Osteocyte (in vitro differentiated cells): ENCODE data around the gene SP3. TPM values are rescaled to one million over a fixed set of nuclear protein-coding genes. Genes with fewer than 3 reads are reported as not detected.

Experiments
- DNase-seq: peaks from one replicate; pipeline ENCODE4 v3.0.0; 2021; ENCODE audit warnings: mixed read lengths; ENCODE audit not compliant: unreplicated experiment; ENCODE audit errors: extremely low spot score
- H3K27ac Mint-ChIP-seq: one replicate; pipeline ENCODE4 v1.8.0; 2021; ENCODE audit warnings: mild to moderate bottlenecking, mixed read lengths; ENCODE audit not compliant: unreplicated experiment
- H3K27me3 Mint-ChIP-seq: one replicate; pipeline ENCODE4 v1.8.0; 2021; ENCODE audit warnings: mixed read lengths; ENCODE audit not compliant: unreplicated experiment
- H3K36me3 Mint-ChIP-seq: one replicate; pipeline ENCODE4 v1.8.0; 2021; ENCODE audit warnings: mixed read lengths; ENCODE audit not compliant: unreplicated experiment
- H3K4me1 Mint-ChIP-seq: one replicate; pipeline ENCODE4 v1.8.0; 2021; ENCODE audit warnings: mixed read lengths; ENCODE audit not compliant: unreplicated experiment
- H3K4me3 Mint-ChIP-seq: one replicate; pipeline ENCODE4 v1.8.0; 2021; ENCODE audit warnings: mild to moderate bottlenecking, moderate library complexity, mixed read lengths; ENCODE audit not compliant: unreplicated experiment
- H3K9me3 Mint-ChIP-seq: one replicate; pipeline ENCODE4 v1.8.0; 2021; ENCODE audit warnings: mixed read lengths; ENCODE audit not compliant: unreplicated experiment
- CTCF ChIP-seq: fragments of 200-600 bp; sonication (generic); IDR thresholded peaks from 2 replicates; pipeline ENCODE4 v1.5.0; 2021; ENCODE audit warnings: antibody characterized with exemption, mild to moderate bottlenecking, moderate library complexity
- long read RNA-seq: library from polyadenylated mRNA; unstranded; transcript quantifications from one replicate; pipeline ENCODE4 v2.0.0, GENCODE V29; 2021
- total RNA-seq: library from RNA; stranded (reverse); gene quantifications from 2 replicates; pipeline ENCODE4 v1.2.1, GENCODE V29; 2021

The SP3 gene
- total RNA-seq = 75.3 and 80.3 TPM in 2 replicates
- long read RNA-seq, full-length matches to known transcripts = 38 of 67 reads
- long read RNA-seq, partial matches to known transcripts = 21 of 67 reads
- long read RNA-seq, other reads (novel, unspliced or antisense) = 8 of 67 reads

- no peak for TF ChIP-seq CTCF
- H3K4me1 Mint-ChIP-seq = peaks cover 35% of the 10 kb centered on the region
These were observed at the start of gene SP3 for GRCh38 chr2:173965372-173966025. SP3 (minus strand) TSS chr2:173965373; CDS start chr2:173965171, 202 bp downstream.

GRCh38 chr2:174014699-174015070 is 49.5 kb upstream of the SP3 start:
- no peak overlapping the region for H3K4me3 Mint-ChIP-seq
- TF ChIP-seq CTCF = no peak
- no peaks in the 10 kb centered on the region for H3K9me3 Mint-ChIP-seq
- no peak overlapping the region for H3K27ac Mint-ChIP-seq
- no peaks in the 10 kb centered on the region for H3K36me3 Mint-ChIP-seq
- no peak for DNase-seq
- H3K4me1 Mint-ChIP-seq = peaks cover 22% of the 10 kb centered on the region
- H3K27me3 Mint-ChIP-seq = peaks cover 3% of the 10 kb centered on the region

More at GRCh38 chr2:173965372-173966025, at the start of gene SP3:
- H3K4me3 Mint-ChIP-seq = peak within 1 kb of the TSS; percentile 87
- peaks cover 5% of the 10 kb centered on the region for H3K36me3 Mint-ChIP-seq
- no peaks in the 10 kb centered on the region for H3K9me3 Mint-ChIP-seq
- DNase-seq = peak; percentile 99
- H3K27me3 Mint-ChIP-seq = no peaks in the 10 kb centered on the region
- peak within 1 kb of the TSS; percentile 100 for H3K27ac Mint-ChIP-seq

- no peaks in the 10 kb centered on the region for H3K36me3 Mint-ChIP-seq
- H3K9me3 Mint-ChIP-seq = no peaks in the 10 kb centered on the region
- no peak for TF ChIP-seq CTCF
- DNase-seq = no peak
- no peak overlapping the region for H3K4me3 Mint-ChIP-seq
- peaks cover 3% of the 10 kb centered on the region for H3K27me3 Mint-ChIP-seq
- H3K4me1 Mint-ChIP-seq = peaks cover 26% of the 10 kb centered on the region
- no peak overlapping the region for H3K27ac Mint-ChIP-seq
These were observed 49.0 kb upstream of the SP3 start for GRCh38 chr2:174014011-174014698.

GRCh38 chr2:174013315-174013751 is 48.2 kb upstream of the SP3 start:
- TF ChIP-seq CTCF = no peak
- DNase-seq = no peak
- H3K4me3 Mint-ChIP-seq = peak overlapping the region; percentile 45
- peaks cover 3% of the 10 kb centered on the region for H3K27me3 Mint-ChIP-seq
- H3K4me1 Mint-ChIP-seq = peaks cover 29% of the 10 kb centered on the region
- no peaks in the 10 kb centered on the region for H3K36me3 Mint-ChIP-seq
- peak overlapping the region; percentile 53 for H3K27ac Mint-ChIP-seq
- H3K9me3 Mint-ChIP-seq = no peaks in the 10 kb centered on the region
